K562 (cell line): ENCODE measurements around the gene TAF5L. TPM values are rescaled to one million over a fixed set of nuclear protein-coding genes. Genes with fewer than 3 reads are reported as not detected.

Experiments used
- ATAC-seq: fragments of 200-7000 bp; cut with Tn5 transposase; 3 replicates; pipeline ENCODE4 v1.9.1; 2020; ENCODE audit warnings: moderate library complexity
- BruUV-seq: library from RNA; stranded (reverse); fragments of 400-500 nt; replicated peaks from 2 replicates; lab custom pipeline; 2021; lab: Mats Ljungman, UMichigan
- CTCF ChIA-PET: fragments of 300-600 bp; formaldehyde crosslinking; extraction: SDS; loops from one replicate; lab custom pipeline; 2021; ENCODE audit warnings: low intra/inter-chr PET ratio; lab: Yijun Ruan, JAX
- POLR2A ChIA-PET: fragments of 300-600, 350-650 bp; sonication (Branson Sonifier 250); formaldehyde crosslinking; extraction: SDS; loops from one replicate; lab custom pipeline; 2021; ENCODE audit warnings: antibody characterized with exemption, inconsistent platforms; lab: Yijun Ruan, JAX
- DNase-seq, 4 experiments: peaks; one replicate each; pipeline versions ENCODE4 v3.0.0 to v3.0.0-alpha.2; 2011 to 2018; ENCODE audit warnings: low spot score in 3 of 4, mixed read lengths in 3 of 4; ENCODE audit errors: extremely low read depth in 1 of 4
- FAIRE-seq: peaks from 2 replicates; lab custom pipeline; 2011; peaks lifted over from hg19 to GRCh38; lab: Jason Lieb, UNC
- H2AFZ ChIP-seq: 2 replicates; pipeline ENCODE4 v1.6.0; 2011; ENCODE audit warnings: low read depth, low read length, control low read depth, inconsistent platforms
- H3K27ac ChIP-seq: fragments of 200-600 bp; 3 replicates; pipeline ENCODE4 v1.8.0; 2011; ENCODE audit warnings: low read depth, mild to moderate bottlenecking, control low read depth, inconsistent platforms, low read length, moderate library complexity, mixed read lengths; ENCODE audit errors: extremely low read depth
- H3K27me3 ChIP-seq, 2 experiments: fragments of 300-600 bp in 1 of 2; 2 replicates in 1 of 2; 3 replicates in 1 of 2; pipeline versions ENCODE4 v1.6.0 to v1.8.0; 2011; ENCODE audit warnings: inconsistent platforms in 2 of 2, low read length in 2 of 2, mild to moderate bottlenecking in 1 of 2, mixed read lengths in 1 of 2, moderate library complexity in 1 of 2; ENCODE audit not compliant: control insufficient read depth in 2 of 2, insufficient read depth in 2 of 2
- H3K36me3 ChIP-seq: fragments of 300-600 bp; 3 replicates; pipeline ENCODE4 v1.8.0; 2011; ENCODE audit warnings: mild to moderate bottlenecking, low read length, inconsistent platforms; ENCODE audit not compliant: control insufficient read depth, insufficient read depth
- H3K4me1 ChIP-seq, 2 experiments: fragments of 200-600 bp in 1 of 2; replicated peaks in 1 of 2; 2 replicates in 1 of 2; 3 replicates in 1 of 2; pipeline versions ENCODE4 v1.5.1 to v1.8.0; 2011; ENCODE audit warnings: inconsistent platforms in 2 of 2, low read length in 2 of 2, mild to moderate bottlenecking in 1 of 2, mixed read lengths in 1 of 2, moderate library complexity in 1 of 2; ENCODE audit not compliant: control insufficient read depth in 2 of 2, insufficient read depth in 2 of 2
- H3K4me2 ChIP-seq: 2 replicates; pipeline ENCODE4 v1.6.1; 2011; ENCODE audit warnings: low read length, control low read depth, inconsistent platforms, mixed read lengths; ENCODE audit not compliant: insufficient read depth
- H3K4me3 ChIP-seq: fragments of 200-600 bp; sonication (generic), shearing (Covaris generic); 2 replicates; pipeline ENCODE4 v1.5.1; 2016; ENCODE audit warnings: control low read depth, inconsistent platforms
- H3K79me2 ChIP-seq: fragments of 200-600 bp; 3 replicates; pipeline ENCODE4 v1.8.0; 2011; ENCODE audit warnings: low read length, inconsistent platforms; ENCODE audit not compliant: control insufficient read depth, insufficient read depth
- H3K9ac ChIP-seq, 2 experiments: 2 replicates each; pipeline versions ENCODE4 v1.6.0 to v1.6.1; 2011; ENCODE audit warnings: low read depth in 2 of 2, low read length in 2 of 2, control low read depth in 1 of 2, inconsistent platforms in 1 of 2, mild to moderate bottlenecking in 1 of 2, mixed read lengths in 1 of 2; ENCODE audit not compliant: insufficient read depth in 1 of 2
- H3K9me1 ChIP-seq: one replicate; pipeline ENCODE4 v1.6.0; 2011; ENCODE audit warnings: inconsistent platforms, mild to moderate bottlenecking, low read length, moderate library complexity; ENCODE audit not compliant: control insufficient read depth, insufficient read depth
- H3K9me3 ChIP-seq: replicated peaks from 2 replicates; pipeline ENCODE4 v1.5.1; 2011; ENCODE audit warnings: low read depth, low read length, inconsistent platforms; ENCODE audit not compliant: control insufficient read depth, insufficient read depth
- H4K20me1 ChIP-seq: replicated peaks from 2 replicates; pipeline ENCODE4 v1.6.1; 2011; ENCODE audit warnings: low read length, inconsistent platforms, mixed read lengths; ENCODE audit not compliant: control insufficient read depth, insufficient read depth
- AFF4 ChIP-seq: sonication (generic); formaldehyde crosslinking; IDR thresholded peaks from 2 replicates; pipeline ENCODE4 v1.8.0; 2023; ENCODE audit warnings: mild to moderate bottlenecking, missing genetic modification reagents
- EHMT2 ChIP-seq: fragments of 450-650 bp; IDR thresholded peaks from 2 replicates; pipeline ENCODE4 v1.6.1; 2018; ENCODE audit warnings: antibody characterized with exemption
- HINFP ChIP-seq: fragments of 450-650 bp; conservative IDR thresholded peaks from 2 replicates; pipeline ENCODE4 v1.6.1; 2016; ENCODE audit warnings: missing genetic modification characterization, low read depth, mild to moderate bottlenecking, control low read depth, missing compliant biosample characterization
- KAT2B ChIP-seq: IDR thresholded peaks from one replicate; pipeline ENCODE4 v1.6.1; 2012; ENCODE audit warnings: low read depth, mild to moderate bottlenecking, control low read depth, inconsistent platforms, low read length, moderate library complexity
- L3MBTL2 ChIP-seq: fragments of 450-650 bp; IDR thresholded peaks from 2 replicates; pipeline ENCODE4 v1.6.1; 2016; ENCODE audit warnings: mild to moderate bottlenecking, moderate library complexity
- MTA2 ChIP-seq: fragments of 450-650 bp; IDR thresholded peaks from 2 replicates; pipeline ENCODE4 v1.6.1; 2016; ENCODE audit warnings: low read depth
- NELFE ChIP-seq: IDR thresholded peaks from 2 replicates; pipeline ENCODE4 v1.6.1; 2011; ENCODE audit warnings: mild to moderate bottlenecking; ENCODE audit not compliant: insufficient read depth, insufficient read length
- TEAD2 ChIP-seq: fragments of 450-650 bp; IDR thresholded peaks from 2 replicates; pipeline ENCODE4 v1.6.1; 2016; ENCODE audit warnings: missing genetic modification characterization, control low read depth, missing compliant biosample characterization
- ZC3H8 ChIP-seq: fragments of 450-650 bp; IDR thresholded peaks from 2 replicates; pipeline ENCODE4 v1.6.1; 2017
- ZNF12 ChIP-seq: sonication (generic); formaldehyde crosslinking; IDR thresholded peaks from 2 replicates; pipeline ENCODE4 v1.4.0; 2020; ENCODE audit warnings: mild to moderate bottlenecking, missing genetic modification reagents
- ZNF212 ChIP-seq: fragments of 450-650 bp; formaldehyde crosslinking; IDR thresholded peaks from 2 replicates; pipeline ENCODE4 v1.4.0; 2020; ENCODE audit warnings: mild to moderate bottlenecking
- WGBS: fragments of 100-300 bp; shearing (Covaris generic); methylation state at CpG from one replicate; pipeline ENCODE4 v1.1.6; 2016; ENCODE audit warnings: low coverage, mixed read lengths; ENCODE audit not compliant: insufficient coverage; ENCODE audit errors: missing lambda C conversion rate; 5-methylcytosine and 5-hydroxymethylcytosine counted together
- in situ Hi-C: fragments of 300-500 bp; cut with MboI; formaldehyde crosslinking; loops from 4 replicates; pipeline ENCODE4 v1.15.0; 2018; ENCODE audit warnings: inconsistent platforms, mixed read lengths
- intact Hi-C: fragments of 100-400 bp; cut with micrococcal nuclease; formaldehyde crosslinking; loops from 2 replicates; pipeline ENCODE4 v1.14.2; 2022
- polyA plus RNA-seq, 8 experiments: library from polyadenylated mRNA; depleted of rRNA in 4 of 8; stranded (reverse) in 5 of 8; unstranded in 3 of 8; fragments of >200 nt; fragmentation: Nextera tagmentation in 2 of 8; fragmentation: Illumina TruSeq in 1 of 8; extraction: Ambion mirVana in 2 of 8; extraction: Trizol in 1 of 8; gene quantifications; 2 replicates each; pipeline versions ENCODE4 v1.2.1 to v1.2.3, GENCODE V29; 2011 to 2014; ENCODE audit warnings: inconsistent platforms in 1 of 8, missing spikeins in 1 of 8
- total RNA-seq, 7 experiments: library from RNA; depleted of rRNA in 6 of 7; stranded (reverse); fragments of >200 nt in 6 of 7; fragmentation: Illumina TruSeq in 2 of 7; extraction: Trizol in 2 of 7; gene quantifications; 2 replicates each; pipeline versions ENCODE4 v1.2.1 to v1.2.3, GENCODE V29; 2011 to 2021; ENCODE audit warnings: low replicate concordance in 1 of 7

Gene TAF5L
- total and polyA plus RNA-seq, 9 of the 15 experiments (the other 6 are each of a cell fraction or from before 2014, with no cell fraction given), result 2.2 to 34.2 (median 23.3) TPM

- no peak for TF ChIP-seq NELFE
- no peak for TF ChIP-seq KAT2B
- no peak for TF ChIP-seq ZC3H8
- no peak for TF ChIP-seq ZNF212
These were observed 62.7 kb downstream of the TAF5L start (continued) for GRCh38 chr1:229563241-229563640.

- Histone ChIP-seq H3K9me3 (no peaks in the 10 kb centered on the region), H3K79me2 (peaks cover 8% of the 10 kb centered on the region), H2AFZ (peak overlapping the region; percentile 23; the same call in 1 of the 2 replicates), H3K4me2 (no peak overlapping the region), H3K9me1 (no peaks in the 10 kb centered on the region), H3K4me1 (peaks cover 3 to 17% of the 10 kb centered on the region in 2 experiments; a peak in 3 of 5 replicates), H3K4me3 (no peak overlapping the region), H3K9ac (no peak overlapping the region), H3K27ac (no peak overlapping the region), H3K27me3 (no peaks in the 10 kb centered on the region; a peak in 1 of 5 replicates), H3K36me3 (no peaks in the 10 kb centered on the region), H4K20me1 (no peaks in the 10 kb centered on the region)
- WGBS, result 31% methylated on average over 3 of the region's 3 CpGs
- DNase-seq (no peak), FAIRE-seq (no peak), ATAC-seq (no peak)
- CTCF ChIA-PET, result no interaction called here
- intact Hi-C loops (no loop called here), in situ Hi-C loops (no loop called here)
- BruUV-seq, result no TSS peak
- POLR2A ChIA-PET, result interaction anchor here (1.6 kb wide), 1 partner anchor 61 kb away, joined by 6 read pairs; no protein-coding TSS in a partner anchor
- TF ChIP-seq EHMT2 (no peak), ZNF12 (no peak), AFF4 (CRISPR knock-in tag) (no peak), TEAD2 (no peak), HINFP (tag) (no peak), L3MBTL2 (no peak), MTA2 (no peak)
These were observed 63.2 kb downstream of the TAF5L start for GRCh38 chr1:229562686-229563085.
